GM23338 (cell line): ENCODE data around the gene CHPF. TPM values are rescaled to one million over a fixed set of nuclear protein-coding genes. Genes with fewer than 3 reads are reported as not detected.

Source experiments
- ATAC-seq: fragments of 200-7000 bp; cut with Tn5 transposase; 3 replicates; pipeline ENCODE4 v1.9.1; 2020
- DNase-seq: peaks from one replicate; pipeline ENCODE4 v3.0.0-alpha.2; 2015; ENCODE audit warnings: low spot score
- H2AFZ ChIP-seq: fragments of 200-600 bp; sonication (generic); 2 replicates; pipeline ENCODE4 v1.8.0; 2016; ENCODE audit warnings: antibody characterized with exemption, mild to moderate bottlenecking, moderate library complexity
- H3F3A ChIP-seq: fragments of 200-600 bp; sonication (generic); replicated peaks from 2 replicates; pipeline ENCODE4 v1.8.0; 2017; ENCODE audit warnings: antibody characterized with exemption, mixed run types, low read depth
- H3K27ac ChIP-seq: fragments of 200-600 bp; sonication (generic); 2 replicates; pipeline ENCODE4 v1.6.1; 2016; ENCODE audit warnings: low read depth
- H3K27me3 ChIP-seq: fragments of 200-600 bp; sonication (generic); 2 replicates; pipeline ENCODE4 v1.8.0; 2016; ENCODE audit warnings: mild to moderate bottlenecking, mixed run types, moderate library complexity; ENCODE audit not compliant: insufficient read depth
- H3K36me3 ChIP-seq: fragments of 200-600 bp; sonication (generic); 2 replicates; pipeline ENCODE4 v1.8.0; 2016; ENCODE audit warnings: mild to moderate bottlenecking; ENCODE audit not compliant: insufficient read depth
- H3K4me1 ChIP-seq: fragments of 200-600 bp; sonication (generic); 2 replicates; pipeline ENCODE4 v1.8.0; 2016; ENCODE audit warnings: mild to moderate bottlenecking, moderate library complexity; ENCODE audit not compliant: insufficient read depth
- H3K4me2 ChIP-seq: fragments of 200-600 bp; sonication (generic); 2 replicates; pipeline ENCODE4 v1.7.1; 2017; ENCODE audit warnings: mixed run types
- H3K4me3 ChIP-seq: fragments of 200-600 bp; sonication (generic); 2 replicates; pipeline ENCODE4 v1.6.1; 2016; ENCODE audit warnings: mixed run types
- H3K79me2 ChIP-seq: fragments of 200-600 bp; sonication (generic); replicated peaks from 2 replicates; pipeline ENCODE4 v1.8.0; 2017; ENCODE audit warnings: mild to moderate bottlenecking; ENCODE audit not compliant: insufficient read depth
- H3K9me2 ChIP-seq: fragments of 200-600 bp; sonication (generic); 2 replicates; pipeline ENCODE4 v1.8.0; 2017; ENCODE audit not compliant: insufficient read depth
- H4K20me1 ChIP-seq: fragments of 200-600 bp; sonication (generic); replicated peaks from 2 replicates; pipeline ENCODE4 v1.8.0; 2017; ENCODE audit warnings: mild to moderate bottlenecking; ENCODE audit not compliant: insufficient read depth
- H3K27ac Mint-ChIP-seq: 2 replicates; pipeline ENCODE4 v1.8.0; 2020; ENCODE audit warnings: inconsistent platforms, mild to moderate bottlenecking, moderate library complexity, mixed read lengths
- H3K27me3 Mint-ChIP-seq: 3 replicates; pipeline ENCODE4 v1.8.0; 2022; ENCODE audit warnings: low read depth, mild to moderate bottlenecking, moderate library complexity, mixed read lengths, inconsistent platforms; ENCODE audit not compliant: insufficient read depth, poor library complexity
- H3K36me3 Mint-ChIP-seq: 3 replicates; pipeline ENCODE4 v1.8.0; 2021; ENCODE audit warnings: low read depth, mild to moderate bottlenecking, inconsistent platforms, moderate library complexity, mixed read lengths
- H3K4me1 Mint-ChIP-seq: 3 replicates; pipeline ENCODE4 v1.8.0; 2020; ENCODE audit warnings: mild to moderate bottlenecking, inconsistent platforms, mixed read lengths
- H3K4me3 Mint-ChIP-seq: 3 replicates; pipeline ENCODE4 v1.8.0; 2021; ENCODE audit warnings: moderate library complexity, mild to moderate bottlenecking, inconsistent platforms, mixed read lengths
- H3K9me3 Mint-ChIP-seq: 3 replicates; pipeline ENCODE4 v1.8.0; 2020; ENCODE audit warnings: moderate library complexity, mild to moderate bottlenecking, inconsistent platforms, mixed read lengths
- CREB1 ChIP-seq: fragments of 250-450 bp; sonication (Bioruptor Pico); IDR thresholded peaks from 2 replicates; pipeline ENCODE4 v1.5.0; 2020; ENCODE audit warnings: low read depth, mild to moderate bottlenecking, moderate library complexity
- EZH2 ChIP-seq: fragments of 200-600 bp; sonication (generic); IDR thresholded peaks from one replicate; pipeline ENCODE4 v1.8.0; 2017; ENCODE audit warnings: antibody characterized with exemption, mild to moderate bottlenecking, low read depth; ENCODE audit not compliant: unreplicated experiment
- EZH2phosphoT487 ChIP-seq: fragments of 200-600 bp; sonication (generic); IDR thresholded peaks from one replicate; pipeline ENCODE4 v1.8.1; 2018; ENCODE audit warnings: antibody characterized with exemption; ENCODE audit not compliant: unreplicated experiment
- JUNB ChIP-seq: IDR thresholded peaks from one replicate; pipeline ENCODE4 v1.6.1; 2016; ENCODE audit warnings: antibody characterized with exemption; ENCODE audit not compliant: unreplicated experiment
- NANOG ChIP-seq: IDR thresholded peaks from 2 replicates; pipeline ENCODE4 v1.6.1; 2016; ENCODE audit warnings: antibody characterized with exemption, borderline replicate concordance
- POLR2AphosphoS5 ChIP-seq: IDR thresholded peaks from 2 replicates; pipeline ENCODE4 v1.6.1; 2016; ENCODE audit warnings: antibody characterized with exemption, low read depth
- ZNF114 ChIP-seq: fragments of 250-450 bp; sonication (Bioruptor Pico); IDR thresholded peaks from 2 replicates; pipeline ENCODE4 v1.5.0; 2020; ENCODE audit warnings: mild to moderate bottlenecking, moderate library complexity
- ZNF331 ChIP-seq: fragments of 250-450 bp; sonication (Bioruptor Pico); IDR thresholded peaks from 2 replicates; pipeline ENCODE4 v1.5.0; 2020; ENCODE audit warnings: low read depth, mild to moderate bottlenecking, moderate library complexity
- polyA plus RNA-seq: library from polyadenylated mRNA; unstranded; fragments of >200 nt; fragmentation: Nextera tagmentation; extraction: Ambion mirVana; gene quantifications from 2 replicates; pipeline ENCODE4 v1.2.1, GENCODE V29; 2016
- total RNA-seq: library from RNA; depleted of rRNA; stranded (reverse); fragments of >200 nt; shearing (Covaris generic); gene quantifications from 2 replicates; pipeline ENCODE4 v1.2.3, GENCODE V29; 2014
- TF ChIP-seq, protein P1 (sequence below), 2 experiments: fragments of 200-600 bp in 1 of 2; sonication (generic) in 1 of 2; conservative IDR thresholded peaks; 2 replicates each; pipeline versions ENCODE4 v1.5.1 to v1.6.1; 2016 to 2017; ENCODE audit warnings: antibody characterized with exemption in 2 of 2, low read depth in 2 of 2, mild to moderate bottlenecking in 2 of 2, moderate library complexity in 1 of 2
- TF ChIP-seq, protein P2 (sequence below): IDR thresholded peaks from 2 replicates; pipeline ENCODE4 v1.6.1; 2016; ENCODE audit warnings: antibody characterized with exemption

CHPF gene
- total and polyA plus RNA-seq, 2 experiments from 2014 or later = 36.5 to 252 TPM

DNA sequence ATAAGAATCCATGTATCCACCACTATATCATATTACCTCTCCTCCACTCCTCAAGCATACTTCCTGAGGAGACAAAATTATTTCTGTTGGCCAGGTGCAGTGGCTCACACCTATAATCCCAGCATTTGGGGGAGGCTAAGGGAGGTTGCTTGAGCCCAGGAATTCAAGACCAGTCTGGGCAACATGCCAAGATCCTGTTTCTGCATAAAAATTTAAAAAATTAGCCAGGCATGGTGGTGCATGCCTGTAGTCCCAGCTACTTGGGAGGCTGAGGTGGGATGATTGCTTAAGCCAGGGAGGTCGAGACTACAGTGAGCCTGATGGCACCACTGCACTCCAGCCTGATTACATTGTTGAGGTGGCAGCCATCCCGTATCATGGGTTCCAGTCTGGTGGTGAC lies 37.7 kb upstream of the CHPF start (continued):
- no peak for TF ChIP-seq EZH2
- no peak for TF ChIP-seq JUNB
- TF ChIP-seq, protein P1, sequence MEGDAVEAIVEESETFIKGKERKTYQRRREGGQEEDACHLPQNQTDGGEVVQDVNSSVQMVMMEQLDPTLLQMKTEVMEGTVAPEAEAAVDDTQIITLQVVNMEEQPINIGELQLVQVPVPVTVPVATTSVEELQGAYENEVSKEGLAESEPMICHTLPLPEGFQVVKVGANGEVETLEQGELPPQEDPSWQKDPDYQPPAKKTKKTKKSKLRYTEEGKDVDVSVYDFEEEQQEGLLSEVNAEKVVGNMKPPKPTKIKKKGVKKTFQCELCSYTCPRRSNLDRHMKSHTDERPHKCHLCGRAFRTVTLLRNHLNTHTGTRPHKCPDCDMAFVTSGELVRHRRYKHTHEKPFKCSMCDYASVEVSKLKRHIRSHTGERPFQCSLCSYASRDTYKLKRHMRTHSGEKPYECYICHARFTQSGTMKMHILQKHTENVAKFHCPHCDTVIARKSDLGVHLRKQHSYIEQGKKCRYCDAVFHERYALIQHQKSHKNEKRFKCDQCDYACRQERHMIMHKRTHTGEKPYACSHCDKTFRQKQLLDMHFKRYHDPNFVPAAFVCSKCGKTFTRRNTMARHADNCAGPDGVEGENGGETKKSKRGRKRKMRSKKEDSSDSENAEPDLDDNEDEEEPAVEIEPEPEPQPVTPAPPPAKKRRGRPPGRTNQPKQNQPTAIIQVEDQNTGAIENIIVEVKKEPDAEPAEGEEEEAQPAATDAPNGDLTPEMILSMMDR (conservative IDR thresholded peaks at IDR 0.05; ENCODE audit: low read depth in 2 of 2) = no peak
- TF ChIP-seq ZNF331 (CRISPR knock-in tag) = no peak
- TF ChIP-seq, protein P2, sequence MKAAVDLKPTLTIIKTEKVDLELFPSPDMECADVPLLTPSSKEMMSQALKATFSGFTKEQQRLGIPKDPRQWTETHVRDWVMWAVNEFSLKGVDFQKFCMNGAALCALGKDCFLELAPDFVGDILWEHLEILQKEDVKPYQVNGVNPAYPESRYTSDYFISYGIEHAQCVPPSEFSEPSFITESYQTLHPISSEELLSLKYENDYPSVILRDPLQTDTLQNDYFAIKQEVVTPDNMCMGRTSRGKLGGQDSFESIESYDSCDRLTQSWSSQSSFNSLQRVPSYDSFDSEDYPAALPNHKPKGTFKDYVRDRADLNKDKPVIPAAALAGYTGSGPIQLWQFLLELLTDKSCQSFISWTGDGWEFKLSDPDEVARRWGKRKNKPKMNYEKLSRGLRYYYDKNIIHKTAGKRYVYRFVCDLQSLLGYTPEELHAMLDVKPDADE = no peak

DNA sequence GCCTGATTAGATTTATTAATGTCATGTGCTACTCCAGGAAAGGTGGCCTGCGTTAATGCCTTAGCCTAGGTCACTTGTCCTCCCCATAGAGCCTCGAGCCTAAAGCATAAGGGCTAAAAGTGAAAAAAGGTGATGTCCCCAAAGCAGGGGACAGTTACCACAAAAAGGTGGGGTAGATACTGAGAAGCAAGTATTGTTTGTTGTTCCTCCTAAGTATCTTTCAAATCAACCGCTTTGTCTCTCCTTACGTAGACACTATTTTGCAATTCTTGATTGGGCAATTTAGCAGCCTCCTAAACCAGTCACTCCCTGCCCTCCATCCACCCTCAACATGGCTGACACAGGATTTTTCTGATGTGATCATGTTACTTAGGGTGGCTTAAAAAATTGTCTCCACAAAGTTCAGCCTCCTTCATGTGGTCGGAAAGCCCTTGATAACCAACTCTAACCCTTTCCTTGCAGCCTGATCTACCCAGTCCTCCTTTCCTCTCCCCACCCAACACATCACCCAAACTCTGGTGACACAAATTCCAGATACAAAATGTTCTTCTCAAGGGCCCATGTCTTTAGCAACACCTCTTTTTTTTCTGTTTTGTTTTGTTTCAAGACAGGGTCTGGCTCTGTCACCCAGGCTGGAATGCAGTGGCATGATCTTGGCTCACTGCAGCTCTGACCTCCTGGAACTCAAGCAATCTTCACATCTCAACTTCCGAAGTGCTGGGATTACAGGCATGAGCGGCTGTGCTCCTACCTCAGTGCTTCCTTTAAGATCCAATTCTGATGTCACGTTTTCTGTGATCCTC lies 35.4 kb upstream of the CHPF start:
- no peaks in the 10 kb centered on the region for H3K36me3 ChIP-seq
- H3K4me1 ChIP-seq = peaks cover 28% of the 10 kb centered on the region
- H3K4me2 ChIP-seq = no peak overlapping the region
- 0 out of 2 replicates have a peak, but pooled peaks cover 4% of the 10 kb centered on the region for H3K9me2 ChIP-seq
- Mint-ChIP-seq H3K36me3 (no peaks in the 10 kb centered on the region; the same call in 2 of the 3 replicates), H3K4me3 (no peak overlapping the region), H3K9me3 (no peaks in the 10 kb centered on the region), H3K4me1 (peaks cover 38% of the 10 kb centered on the region), H3K27me3 (peaks cover 13% of the 10 kb centered on the region), H3K27ac (no peak overlapping the region)
- no peaks in the 10 kb centered on the region for H3K79me2 ChIP-seq
- ATAC-seq = no peak
- H2AFZ ChIP-seq = peak overlapping the region; percentile 83
- no peaks in the 10 kb centered on the region for H4K20me1 ChIP-seq
- H3F3A ChIP-seq = 0 out of 2 replicates have a peak, but pooled peaks cover 4% of the 10 kb centered on the region
- TF ChIP-seq, protein P2 = no peak
- TF ChIP-seq EZH2phosphoT487 = no peak
- TF ChIP-seq NANOG = no peak
- no peak for TF ChIP-seq POLR2AphosphoS5
- TF ChIP-seq ZNF114 = no peak
- no peak for TF ChIP-seq CREB1 (CRISPR knock-in tag)
- TF ChIP-seq ZNF331 (CRISPR knock-in tag) = no peak
- TF ChIP-seq, protein P1 (conservative IDR thresholded peaks at IDR 0.05; ENCODE audit: low read depth in 2 of 2) = no peak
- TF ChIP-seq EZH2 = no peak
- H3K27ac ChIP-seq = no peak overlapping the region
- H3K27me3 ChIP-seq = no peaks in the 10 kb centered on the region
- H3K4me3 ChIP-seq = no peak overlapping the region
- DNase-seq = no peak
